Cardiac ventricle fibroblast (primary cell): Measurements from ENCODE around the gene PAH. TPM values are rescaled to one million over a fixed set of nuclear protein-coding genes. Genes with fewer than 3 reads are reported as not detected.

Experiments used
- total RNA-seq: library from RNA; depleted of rRNA; stranded (reverse); fragments of >200 nt; gene quantifications from 2 replicates; pipeline ENCODE4 v1.2.3, GENCODE V29; 2015

PAH gene
- total RNA-seq: not detected in 2 replicates

DNA sequence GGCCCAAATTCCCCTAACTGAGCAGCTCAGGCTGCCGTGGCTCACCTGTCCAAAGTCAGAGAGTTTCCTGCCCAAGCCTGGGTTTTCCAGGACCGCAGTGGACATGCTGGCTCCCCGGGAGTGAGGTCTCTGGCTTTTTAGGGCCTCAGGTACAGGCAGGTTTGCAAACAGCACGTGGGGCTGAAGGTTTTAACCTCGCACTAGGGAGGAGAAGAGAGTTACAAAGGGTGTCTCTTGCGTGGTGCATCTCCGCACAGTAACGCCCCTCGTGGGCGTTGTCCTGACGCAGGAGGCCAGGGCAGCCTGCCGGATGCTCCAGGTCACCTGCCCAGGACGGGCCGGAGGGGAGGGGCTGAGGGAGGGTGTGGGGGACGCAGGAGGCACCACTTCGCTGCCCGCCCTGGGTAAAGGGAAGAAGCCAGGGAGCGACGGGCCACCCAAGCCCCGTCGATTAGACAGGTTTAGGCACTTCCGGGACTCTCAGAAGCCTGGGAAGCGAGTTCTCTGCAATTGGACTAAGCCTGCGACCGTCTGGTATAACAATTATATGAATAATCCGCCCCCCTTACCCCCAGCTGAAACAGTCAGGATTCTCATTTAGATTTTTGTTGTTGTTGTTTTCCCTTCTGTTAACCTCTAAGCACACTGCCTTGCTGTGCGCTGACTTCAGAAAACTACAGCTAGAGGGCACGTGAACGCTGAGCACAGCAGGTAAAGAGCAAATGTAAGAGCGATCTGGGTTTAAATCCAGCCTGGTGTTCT, at the start of gene PAH:
PAH (minus strand) TSS at position 219 of the 762 bp plus-strand sequence; CDS start at position 105, 114 bp downstream.

DNA sequence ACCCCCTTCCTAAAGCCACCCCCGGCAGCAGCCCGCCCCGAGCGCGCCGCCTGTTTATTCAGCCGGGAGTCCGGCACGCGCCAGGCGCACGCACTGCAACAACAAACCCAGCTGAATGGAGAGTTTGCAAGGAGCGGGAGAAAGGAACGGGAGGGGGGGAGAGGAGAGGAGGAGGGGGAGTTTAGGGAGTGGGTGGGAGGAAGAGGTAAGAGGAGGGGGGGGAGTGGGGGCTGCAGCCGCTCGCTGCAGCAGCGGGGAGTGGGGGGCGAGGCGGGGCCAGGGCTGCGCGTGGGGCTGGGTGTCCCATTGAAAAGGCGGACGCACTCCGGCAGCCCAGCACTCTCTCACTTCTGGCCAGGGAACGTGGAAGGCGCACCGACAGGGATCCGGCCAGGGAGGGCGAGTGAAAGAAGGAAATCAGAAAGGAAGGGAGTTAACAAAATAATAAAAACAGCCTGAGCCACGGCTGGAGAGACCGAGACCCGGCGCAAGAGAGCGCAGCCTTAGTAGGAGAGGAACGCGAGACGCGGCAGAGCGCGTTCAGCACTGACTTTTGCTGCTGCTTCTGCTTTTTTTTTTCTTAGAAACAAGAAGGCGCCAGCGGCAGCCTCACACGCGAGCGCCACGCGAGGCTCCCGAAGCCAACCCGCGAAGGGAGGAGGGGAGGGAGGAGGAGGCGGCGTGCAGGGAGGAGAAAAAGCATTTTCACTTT, 40.5 kb upstream of the PAH start, which contains the start of gene ASCL1:
ASCL1 (plus strand) TSS at position 336 of the 712 bp plus-strand sequence. CDS start 571 bp downstream, outside the sequence.

Other genes with a start within 250 kb of the PAH start
- gene ASCL1, start 40.4 kb upstream of the PAH start, total RNA-seq: not detected in 2 replicates